ENCODE data around the gene CCDC12. TPM values are rescaled to one million over a fixed set of nuclear protein-coding genes. Genes with fewer than 3 reads are reported as not detected.

The CCDC12 gene
- total and polyA plus RNA-seq, 9 of the 15 experiments (the other 6 are each of a cell fraction or from before 2014, with no cell fraction given): 8.9 to 201 (median 86.9) TPM

DNA sequence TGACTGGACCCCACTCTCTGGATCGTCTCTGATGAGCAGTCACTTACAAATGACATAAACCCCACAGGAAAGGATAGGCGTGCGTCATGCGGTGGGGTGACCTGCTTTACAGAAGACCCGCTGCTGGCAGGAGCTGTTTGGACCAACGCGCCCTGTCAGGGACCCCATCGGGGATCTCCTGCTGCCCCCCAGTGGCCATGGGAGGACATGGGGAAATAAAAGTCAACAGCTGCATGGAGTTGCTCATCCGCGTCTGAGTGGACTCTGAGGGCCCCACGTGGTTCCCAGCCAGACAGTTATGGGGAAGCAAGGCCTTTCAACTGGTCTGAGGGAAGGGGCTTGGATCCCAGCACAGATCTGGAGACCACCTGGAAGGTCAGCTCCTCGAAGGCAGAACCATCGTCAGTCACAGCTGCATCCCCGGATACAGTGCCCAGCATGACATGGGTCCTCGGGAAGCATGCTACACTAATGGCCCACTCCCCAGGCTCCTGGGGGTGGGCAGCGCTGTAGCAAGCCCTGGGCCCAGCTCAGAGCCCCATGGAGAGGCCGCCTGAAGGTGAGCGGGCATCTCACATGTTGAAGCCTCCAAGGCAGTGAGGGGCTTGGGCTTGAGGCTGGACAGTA is 66.9 kb downstream of the CCDC12 start (continued):
- TF ChIP-seq ZBTB40 (IDR thresholded peaks at IDR 0.05) (no peak), ZBTB40 (CRISPR knock-in tag; IDR thresholded peaks at IDR 0.05) (no peak), NONO (IDR thresholded peaks at IDR 0.05; ENCODE audit: low read depth in 2 of 2, low read length in 1 of 2) (0 out of 4 replicates have a peak, but pooled peaks of 1 of the 2 experiments have one; percentile 34), ZNF431 (CRISPR knock-in tag; IDR thresholded peaks at IDR 0.05) (no peak), HDAC6 (IDR thresholded peaks at IDR 0.05; ENCODE audit: low read depth, low read length) (no peak), STAT5B (CRISPR knock-in tag; IDR thresholded peaks at IDR 0.05) (no peak), SMARCA5 (IDR thresholded peaks at IDR 0.05) (no peak), TGIF2 (CRISPR knock-in tag; IDR thresholded peaks at IDR 0.05) (no peak), CBX2 (IDR thresholded peaks at IDR 0.05; ENCODE audit: insufficient read depth, low read length, poor library complexity, severe bottlenecking) (no peak), CCAR2 (IDR thresholded peaks at IDR 0.05; ENCODE audit: low read depth, low read length) (no peak), NR1H2 (CRISPR knock-in tag; IDR thresholded peaks at IDR 0.05) (no peak), ZNF217 (CRISPR knock-in tag; IDR thresholded peaks at IDR 0.05) (no peak), ZNF583 (CRISPR knock-in tag; IDR thresholded peaks at IDR 0.05) (no peak), ZNF766 (CRISPR knock-in tag; conservative IDR thresholded peaks at IDR 0.05) (no peak), ZNF165 (CRISPR knock-in tag; IDR thresholded peaks at IDR 0.05; ENCODE audit: borderline replicate concordance) (no peak), MNT (conservative IDR thresholded peaks at IDR 0.05) (peak; percentile 47 to 74; a peak in 3 of 4 replicates)
- TF ChIP-seq, protein P1, sequence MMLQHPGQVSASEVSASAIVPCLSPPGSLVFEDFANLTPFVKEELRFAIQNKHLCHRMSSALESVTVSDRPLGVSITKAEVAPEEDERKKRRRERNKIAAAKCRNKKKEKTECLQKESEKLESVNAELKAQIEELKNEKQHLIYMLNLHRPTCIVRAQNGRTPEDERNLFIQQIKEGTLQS (IDR thresholded peaks at IDR 0.05): no peak
- TF ChIP-seq, protein P1 (CRISPR knock-in tag; conservative IDR thresholded peaks at IDR 0.05): 0 out of 2 replicates have a peak, but pooled peaks have one; percentile 23
